ENCODE data around the gene TSPAN9. TPM values are rescaled to one million over a fixed set of nuclear protein-coding genes. Genes with fewer than 3 reads are reported as not detected.

Gene TSPAN9
- polyA plus RNA-seq, 1 of the 3 experiments (the other 2 are of a cell fraction), result 34.9 TPM

DNA sequence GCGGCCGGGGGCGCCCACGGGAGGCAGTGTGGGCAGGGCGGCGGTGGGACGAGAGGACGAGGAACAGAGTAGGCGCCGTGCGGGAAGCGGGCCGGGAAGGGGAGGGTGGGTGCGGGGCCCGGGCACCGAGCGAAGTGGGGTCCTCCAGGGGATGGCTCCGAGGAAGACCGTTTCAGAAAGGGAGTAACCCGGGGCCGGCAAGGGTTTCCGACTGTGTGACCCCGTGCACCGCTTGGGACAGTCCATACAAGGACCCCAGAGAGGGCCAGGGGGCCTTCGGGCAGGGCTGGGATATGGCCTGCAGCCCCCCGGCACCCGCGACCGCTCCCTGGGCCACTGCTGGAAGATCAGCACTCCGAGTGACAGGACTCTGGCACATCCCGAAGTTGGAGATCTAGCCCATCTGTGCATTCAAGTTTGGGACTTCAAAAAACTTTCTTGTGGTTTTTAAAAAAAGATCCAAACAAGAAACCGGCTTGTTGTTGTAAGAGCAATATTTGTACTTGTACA lies 448 bp downstream of the TSPAN9 start:
- Histone ChIP-seq H3K9ac (peak overlapping the region; percentile 60), H3K9me3 (no peaks in the 10 kb centered on the region), H3K79me2 (ENCODE audit: insufficient read depth) (peaks cover 26% of the 10 kb centered on the region), H3K27me3 (ENCODE audit: insufficient read depth) (no peaks in the 10 kb centered on the region), H3K4me3 (ENCODE audit: low read depth in 2 of 2, low read length in 1 of 2) (peak overlapping the region; percentile 68 to 71), H3K36me3 (replicated peaks in 1 of 2; ENCODE audit: control insufficient read depth in 1 of 2, insufficient read depth in 2 of 2, low read length in 1 of 2) (peaks cover 0 to 3% of the 10 kb centered on the region in 2 experiments), H3F3A (replicated peaks; ENCODE audit: insufficient read depth) (no peaks in the 10 kb centered on the region), H3K9me2 (no peaks in the 10 kb centered on the region), H3K4me2 (peak overlapping the region; percentile 83), H2AFZ (ENCODE audit: low read depth) (peak overlapping the region; percentile 56), H3K27ac (ENCODE audit: low read depth in 2 of 2, low read length in 1 of 2) (peak overlapping the region; percentile 33 to 56; a peak in 2 of 4 replicates), H4K20me1 (ENCODE audit: insufficient read depth) (no peaks in the 10 kb centered on the region; the same call in 1 of the 2 replicates), H3K4me1 (ENCODE audit: control insufficient read depth in 1 of 2, insufficient read depth in 2 of 2, low read depth in 1 of 2, low read length in 1 of 2) (peaks cover 0 to 14% of the 10 kb centered on the region in 2 experiments; a peak in 2 of 4 replicates)
- ChIA-PET POLR2A (no interaction called here), CTCF (interaction anchor here (0.8 to 1.4 kb wide), 6 partner anchors 9 to 223 kb away, joined by 3 to 7 read pairs (median 3); no protein-coding TSS in a partner anchor)
- TF ChIP-seq, protein P1, sequence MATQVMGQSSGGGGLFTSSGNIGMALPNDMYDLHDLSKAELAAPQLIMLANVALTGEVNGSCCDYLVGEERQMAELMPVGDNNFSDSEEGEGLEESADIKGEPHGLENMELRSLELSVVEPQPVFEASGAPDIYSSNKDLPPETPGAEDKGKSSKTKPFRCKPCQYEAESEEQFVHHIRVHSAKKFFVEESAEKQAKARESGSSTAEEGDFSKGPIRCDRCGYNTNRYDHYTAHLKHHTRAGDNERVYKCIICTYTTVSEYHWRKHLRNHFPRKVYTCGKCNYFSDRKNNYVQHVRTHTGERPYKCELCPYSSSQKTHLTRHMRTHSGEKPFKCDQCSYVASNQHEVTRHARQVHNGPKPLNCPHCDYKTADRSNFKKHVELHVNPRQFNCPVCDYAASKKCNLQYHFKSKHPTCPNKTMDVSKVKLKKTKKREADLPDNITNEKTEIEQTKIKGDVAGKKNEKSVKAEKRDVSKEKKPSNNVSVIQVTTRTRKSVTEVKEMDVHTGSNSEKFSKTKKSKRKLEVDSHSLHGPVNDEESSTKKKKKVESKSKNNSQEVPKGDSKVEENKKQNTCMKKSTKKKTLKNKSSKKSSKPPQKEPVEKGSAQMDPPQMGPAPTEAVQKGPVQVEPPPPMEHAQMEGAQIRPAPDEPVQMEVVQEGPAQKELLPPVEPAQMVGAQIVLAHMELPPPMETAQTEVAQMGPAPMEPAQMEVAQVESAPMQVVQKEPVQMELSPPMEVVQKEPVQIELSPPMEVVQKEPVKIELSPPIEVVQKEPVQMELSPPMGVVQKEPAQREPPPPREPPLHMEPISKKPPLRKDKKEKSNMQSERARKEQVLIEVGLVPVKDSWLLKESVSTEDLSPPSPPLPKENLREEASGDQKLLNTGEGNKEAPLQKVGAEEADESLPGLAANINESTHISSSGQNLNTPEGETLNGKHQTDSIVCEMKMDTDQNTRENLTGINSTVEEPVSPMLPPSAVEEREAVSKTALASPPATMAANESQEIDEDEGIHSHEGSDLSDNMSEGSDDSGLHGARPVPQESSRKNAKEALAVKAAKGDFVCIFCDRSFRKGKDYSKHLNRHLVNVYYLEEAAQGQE (IDR thresholded peaks at IDR 0.05; ENCODE audit: low read depth, low read length), result no peak
- 2% methylated on average over 18 of the region's 32 CpGs for WGBS (ENCODE audit: low lambda C conversion rate)
- DNase-seq, result no peak

DNA sequence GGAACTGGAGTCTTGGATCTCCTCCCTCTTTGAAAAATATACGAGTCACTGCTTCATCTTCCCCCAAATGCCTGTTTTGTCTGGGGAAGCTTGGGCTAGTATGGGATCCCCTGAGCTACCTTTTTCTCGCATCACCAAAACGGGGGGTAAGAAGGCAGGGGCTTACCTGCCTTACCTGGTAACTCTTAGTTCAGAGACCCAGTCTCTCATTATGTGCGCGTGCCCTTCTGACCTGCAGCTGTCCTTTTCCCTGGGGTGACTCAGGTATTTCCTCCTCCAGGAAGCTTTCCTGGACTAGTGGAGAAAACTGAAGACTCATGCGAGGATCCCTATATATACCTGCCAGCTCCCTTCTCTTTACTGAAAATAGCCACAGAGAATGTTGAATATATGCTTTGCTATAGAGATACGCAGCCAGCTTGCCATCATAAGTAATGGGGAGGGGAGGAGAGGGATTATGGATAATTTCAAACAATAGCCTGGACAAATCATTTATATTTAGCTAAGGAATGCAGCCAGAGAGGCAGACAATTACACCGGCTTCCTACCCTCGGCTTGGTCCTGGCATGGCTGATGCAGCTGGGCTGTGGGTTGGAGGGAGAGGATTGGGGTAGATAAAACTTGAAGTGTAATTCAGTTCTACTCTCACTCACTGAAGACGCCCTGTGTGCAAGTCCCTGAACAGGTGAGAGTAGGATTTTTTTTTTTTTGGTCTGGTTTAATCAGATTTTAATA lies 1.1 kb downstream of the TSPAN9 start:
- H3K9ac ChIP-seq, result peak overlapping the region; percentile 60; the same call in 1 of the 2 replicates
- no peak for DNase-seq
- peak overlapping the region; percentile 56 for H2AFZ ChIP-seq (ENCODE audit: low read depth)
- H3K4me1 ChIP-seq (ENCODE audit: control insufficient read depth in 1 of 2, insufficient read depth in 2 of 2, low read depth in 1 of 2, low read length in 1 of 2), result peaks cover 0 to 14% of the 10 kb centered on the region in 2 experiments; a peak in 2 of 4 replicates
- no peaks in the 10 kb centered on the region for H3K9me3 ChIP-seq
- ChIA-PET POLR2A (interaction anchor here (0.7 kb wide), 1 partner anchor 184 kb away, joined by 4 read pairs; no protein-coding TSS in a partner anchor), CTCF (interaction anchor here (0.8 to 1.4 kb wide), 6 partner anchors 9 to 222 kb away, joined by 3 to 7 read pairs (median 3); no protein-coding TSS in a partner anchor)
- no peaks in the 10 kb centered on the region for H3F3A ChIP-seq (replicated peaks; ENCODE audit: insufficient read depth)
- peak overlapping the region; percentile 68 to 71 for H3K4me3 ChIP-seq (ENCODE audit: low read depth in 2 of 2, low read length in 1 of 2)
- H3K9me2 ChIP-seq, result no peaks in the 10 kb centered on the region
- H3K27me3 ChIP-seq (ENCODE audit: insufficient read depth), result no peaks in the 10 kb centered on the region
- peaks cover 29% of the 10 kb centered on the region for H3K79me2 ChIP-seq (ENCODE audit: insufficient read depth)
- H3K36me3 ChIP-seq (replicated peaks in 1 of 2; ENCODE audit: control insufficient read depth in 1 of 2, insufficient read depth in 2 of 2, low read length in 1 of 2), result peaks cover 0 to 3% of the 10 kb centered on the region in 2 experiments
- H4K20me1 ChIP-seq (ENCODE audit: insufficient read depth), result no peaks in the 10 kb centered on the region; the same call in 1 of the 2 replicates
- peak overlapping the region; percentile 83 for H3K4me2 ChIP-seq
- WGBS (ENCODE audit: low lambda C conversion rate), result 62% methylated on average over 10 of the region's 10 CpGs
- H3K27ac ChIP-seq (ENCODE audit: low read depth in 2 of 2, low read length in 1 of 2), result peak overlapping the region in 1 of 2 experiments; percentile 33; a peak in 1 of 4 replicates
- TF ChIP-seq, protein P2, sequence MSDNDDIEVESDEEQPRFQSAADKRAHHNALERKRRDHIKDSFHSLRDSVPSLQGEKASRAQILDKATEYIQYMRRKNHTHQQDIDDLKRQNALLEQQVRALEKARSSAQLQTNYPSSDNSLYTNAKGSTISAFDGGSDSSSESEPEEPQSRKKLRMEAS (IDR thresholded peaks at IDR 0.05; ENCODE audit: low read depth), result no peak
- no peak for TF ChIP-seq FOXJ3 (CRISPR knock-in tag; IDR thresholded peaks at IDR 0.05)
- TF ChIP-seq SMC3 (IDR thresholded peaks at IDR 0.05; ENCODE audit: low read depth, low read length), result no peak
- TF ChIP-seq, protein P3, sequence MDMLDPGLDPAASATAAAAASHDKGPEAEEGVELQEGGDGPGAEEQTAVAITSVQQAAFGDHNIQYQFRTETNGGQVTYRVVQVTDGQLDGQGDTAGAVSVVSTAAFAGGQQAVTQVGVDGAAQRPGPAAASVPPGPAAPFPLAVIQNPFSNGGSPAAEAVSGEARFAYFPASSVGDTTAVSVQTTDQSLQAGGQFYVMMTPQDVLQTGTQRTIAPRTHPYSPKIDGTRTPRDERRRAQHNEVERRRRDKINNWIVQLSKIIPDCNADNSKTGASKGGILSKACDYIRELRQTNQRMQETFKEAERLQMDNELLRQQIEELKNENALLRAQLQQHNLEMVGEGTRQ (IDR thresholded peaks at IDR 0.05; ENCODE audit: borderline replicate concordance, low read depth, low read length), result no peak
- no peak for TF ChIP-seq YY1 (IDR thresholded peaks at IDR 0.05; ENCODE audit: low read depth)

Data from SK-N-SH (cell line).